ENCODE results near the gene IFIT1B. TPM values are rescaled to one million over a fixed set of nuclear protein-coding genes. Genes with fewer than 3 reads are reported as not detected.

IFIT1B gene
- total RNA-seq, 1 experiment from 2014 or later: not detected

DNA sequence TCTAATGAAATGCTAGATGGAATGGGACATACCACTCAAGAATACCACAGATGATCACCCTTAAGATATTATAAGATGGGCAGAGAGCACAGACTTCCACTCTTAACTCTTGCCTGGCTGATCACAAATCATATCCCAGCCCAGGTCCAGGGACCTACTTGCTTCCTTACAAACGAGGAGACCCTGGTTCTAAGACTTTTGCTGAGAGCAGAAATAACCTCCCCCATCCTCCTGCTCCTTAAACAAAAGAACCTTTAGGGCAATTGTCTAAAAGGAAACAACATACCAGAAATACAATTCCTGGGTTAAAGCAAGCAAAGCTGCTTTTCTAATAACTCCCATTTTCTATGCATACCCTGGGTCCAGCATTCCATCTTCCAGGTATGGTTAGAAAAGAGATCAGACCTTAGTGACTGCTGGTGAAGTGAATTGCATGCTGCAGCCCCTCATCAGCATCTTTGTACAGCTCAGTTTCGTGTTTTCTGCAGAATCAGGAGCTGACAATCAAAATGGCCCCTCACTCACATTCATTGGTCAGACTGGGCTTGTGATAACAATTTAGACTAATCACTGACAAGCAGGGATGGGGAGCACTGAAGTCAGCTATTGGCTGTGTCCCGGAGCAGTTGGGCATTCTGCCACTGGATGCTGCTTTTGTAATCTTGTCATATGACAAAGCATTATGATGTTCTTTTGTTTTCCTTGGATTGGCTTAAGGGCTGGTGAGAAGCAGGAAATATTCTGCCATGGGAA, 35.5 kb upstream of the IFIT1B start:
- H3K27me3 Mint-ChIP-seq (ENCODE audit: insufficient read depth, unreplicated experiment): no peaks in the 10 kb centered on the region
- no TSS peak for BruUV-seq (replicated peaks)
- DNase-seq: no peak
- H3K9me3 ChIP-seq: no peaks in the 10 kb centered on the region
- H3K9me3 Mint-ChIP-seq (ENCODE audit: unreplicated experiment): no peaks in the 10 kb centered on the region
- peaks cover 20% of the 10 kb centered on the region for H3K4me1 Mint-ChIP-seq (ENCODE audit: low read depth, unreplicated experiment)
- H3K4me3 ChIP-seq (ENCODE audit: low read depth, low read length): no peak overlapping the region
- no peak overlapping the region for H3K4me3 Mint-ChIP-seq (ENCODE audit: unreplicated experiment)
- H3K4me1 ChIP-seq: peaks cover 11% of the 10 kb centered on the region
- ChIA-PET CTCF (no interaction called here), POLR2A (no interaction called here)
- TF ChIP-seq, protein P1, sequence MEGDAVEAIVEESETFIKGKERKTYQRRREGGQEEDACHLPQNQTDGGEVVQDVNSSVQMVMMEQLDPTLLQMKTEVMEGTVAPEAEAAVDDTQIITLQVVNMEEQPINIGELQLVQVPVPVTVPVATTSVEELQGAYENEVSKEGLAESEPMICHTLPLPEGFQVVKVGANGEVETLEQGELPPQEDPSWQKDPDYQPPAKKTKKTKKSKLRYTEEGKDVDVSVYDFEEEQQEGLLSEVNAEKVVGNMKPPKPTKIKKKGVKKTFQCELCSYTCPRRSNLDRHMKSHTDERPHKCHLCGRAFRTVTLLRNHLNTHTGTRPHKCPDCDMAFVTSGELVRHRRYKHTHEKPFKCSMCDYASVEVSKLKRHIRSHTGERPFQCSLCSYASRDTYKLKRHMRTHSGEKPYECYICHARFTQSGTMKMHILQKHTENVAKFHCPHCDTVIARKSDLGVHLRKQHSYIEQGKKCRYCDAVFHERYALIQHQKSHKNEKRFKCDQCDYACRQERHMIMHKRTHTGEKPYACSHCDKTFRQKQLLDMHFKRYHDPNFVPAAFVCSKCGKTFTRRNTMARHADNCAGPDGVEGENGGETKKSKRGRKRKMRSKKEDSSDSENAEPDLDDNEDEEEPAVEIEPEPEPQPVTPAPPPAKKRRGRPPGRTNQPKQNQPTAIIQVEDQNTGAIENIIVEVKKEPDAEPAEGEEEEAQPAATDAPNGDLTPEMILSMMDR (IDR thresholded peaks at IDR 0.05; ENCODE audit: insufficient read depth in 1 of 2, low read depth in 1 of 2, low read length in 1 of 2, severe bottlenecking in 1 of 2, unreplicated experiment in 1 of 2): no peak
- H3K36me3 Mint-ChIP-seq (ENCODE audit: insufficient read depth, unreplicated experiment): no peaks in the 10 kb centered on the region
- intact Hi-C loops (cut with micrococcal nuclease; ENCODE audit: unreplicated experiment): no loop called here
- no peaks in the 10 kb centered on the region for H3K27me3 ChIP-seq (replicated peaks; ENCODE audit: control insufficient read depth, insufficient read depth, low read length)
- H3K36me3 ChIP-seq (ENCODE audit: control insufficient read depth, insufficient read depth, low read length): no peaks in the 10 kb centered on the region
- H3K27ac Mint-ChIP-seq (ENCODE audit: unreplicated experiment): no peak overlapping the region

DNA sequence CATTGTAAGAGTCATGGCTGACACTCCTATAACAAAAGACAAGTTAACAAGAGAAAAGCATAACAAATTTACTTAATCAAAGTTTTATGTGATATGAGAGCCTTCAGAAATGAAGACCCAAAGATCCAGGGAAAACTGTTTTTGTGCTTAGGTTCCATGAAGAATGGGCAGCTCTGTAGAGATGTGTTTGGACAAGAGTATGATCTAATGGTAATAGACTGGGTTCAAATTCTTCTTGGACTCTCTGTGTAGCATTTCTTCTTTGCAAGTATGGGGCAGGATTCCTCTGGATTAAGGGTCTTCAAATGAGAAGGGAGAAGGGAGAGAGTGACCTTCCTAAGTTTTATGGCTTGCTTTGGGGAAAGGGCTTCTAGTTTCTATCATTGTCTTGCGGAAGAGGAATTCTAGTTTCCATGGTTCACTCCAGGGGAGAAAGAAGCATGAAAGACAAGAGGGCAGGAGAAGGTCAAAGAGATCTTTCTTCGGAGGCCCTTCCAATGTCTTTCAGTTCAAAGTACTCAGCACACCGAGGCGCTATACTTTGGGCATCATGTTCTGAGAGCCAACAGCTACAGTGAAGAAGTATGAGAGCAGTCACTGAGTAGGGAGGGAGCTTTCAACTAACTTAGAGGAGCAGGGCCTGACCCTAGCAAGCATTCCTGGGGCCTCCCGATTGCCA, 34.6 kb upstream of the IFIT1B start:
- Histone ChIP-seq H3K27me3 (replicated peaks; ENCODE audit: control insufficient read depth, insufficient read depth, low read length) (no peaks in the 10 kb centered on the region), H3K36me3 (ENCODE audit: control insufficient read depth, insufficient read depth, low read length) (no peaks in the 10 kb centered on the region), H3K4me1 (peaks cover 19% of the 10 kb centered on the region), H3K4me3 (ENCODE audit: low read depth, low read length) (no peak overlapping the region), H3K9me3 (no peaks in the 10 kb centered on the region)
- intact Hi-C loops (cut with micrococcal nuclease; ENCODE audit: unreplicated experiment): no loop called here
- TF ChIP-seq, protein P1 (IDR thresholded peaks at IDR 0.05; ENCODE audit: insufficient read depth in 1 of 2, low read depth in 1 of 2, low read length in 1 of 2, severe bottlenecking in 1 of 2, unreplicated experiment in 1 of 2): no peak
- no peak for DNase-seq
- Mint-ChIP-seq H3K4me3 (ENCODE audit: unreplicated experiment) (no peak overlapping the region), H3K9me3 (ENCODE audit: unreplicated experiment) (no peaks in the 10 kb centered on the region), H3K27me3 (ENCODE audit: insufficient read depth, unreplicated experiment) (no peaks in the 10 kb centered on the region), H3K4me1 (ENCODE audit: low read depth, unreplicated experiment) (peaks cover 20% of the 10 kb centered on the region), H3K36me3 (ENCODE audit: insufficient read depth, unreplicated experiment) (no peaks in the 10 kb centered on the region), H3K27ac (ENCODE audit: unreplicated experiment) (no peak overlapping the region)
- CTCF ChIA-PET: no interaction called here
- no TSS peak for BruUV-seq (replicated peaks)
- POLR2A ChIA-PET: no interaction called here

DNA sequence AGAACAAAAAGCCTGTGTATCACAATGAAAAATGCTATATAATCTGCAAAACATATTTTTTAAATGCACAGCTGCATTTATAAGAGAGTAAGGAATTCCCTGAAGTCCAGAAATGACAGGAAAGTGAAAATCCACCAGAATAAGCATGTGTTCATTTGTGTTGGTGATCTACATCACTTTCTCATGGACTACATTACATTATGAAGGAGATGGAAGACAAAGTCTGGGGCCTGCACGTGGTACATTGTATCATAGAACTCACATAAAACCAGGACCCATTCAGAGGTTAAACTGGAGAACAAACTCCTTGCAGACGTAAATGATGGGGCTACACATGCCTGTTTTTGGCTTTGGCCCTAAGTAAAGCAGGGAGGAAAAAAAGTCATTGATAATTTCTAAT, 33.7 kb upstream of the IFIT1B start:
- POLR2A ChIA-PET: no interaction called here
- H3K36me3 ChIP-seq (ENCODE audit: control insufficient read depth, insufficient read depth, low read length): no peaks in the 10 kb centered on the region
- Mint-ChIP-seq H3K36me3 (ENCODE audit: insufficient read depth, unreplicated experiment) (no peaks in the 10 kb centered on the region), H3K4me1 (ENCODE audit: low read depth, unreplicated experiment) (peaks cover 26% of the 10 kb centered on the region), H3K9me3 (ENCODE audit: unreplicated experiment) (no peaks in the 10 kb centered on the region), H3K27me3 (ENCODE audit: insufficient read depth, unreplicated experiment) (no peaks in the 10 kb centered on the region), H3K27ac (ENCODE audit: unreplicated experiment) (no peak overlapping the region), H3K4me3 (ENCODE audit: unreplicated experiment) (no peak overlapping the region)
- no peaks in the 10 kb centered on the region for H3K27me3 ChIP-seq (replicated peaks; ENCODE audit: control insufficient read depth, insufficient read depth, low read length)
- CTCF ChIA-PET: no interaction called here
- BruUV-seq (replicated peaks): no TSS peak
- no peak for DNase-seq
- H3K9me3 ChIP-seq: no peaks in the 10 kb centered on the region
- TF ChIP-seq, protein P1 (IDR thresholded peaks at IDR 0.05; ENCODE audit: insufficient read depth in 1 of 2, low read depth in 1 of 2, low read length in 1 of 2, severe bottlenecking in 1 of 2, unreplicated experiment in 1 of 2): no peak
- no peak overlapping the region for H3K4me3 ChIP-seq (ENCODE audit: low read depth, low read length)
- peaks cover 29% of the 10 kb centered on the region for H3K4me1 ChIP-seq
- intact Hi-C loops (cut with micrococcal nuclease; ENCODE audit: unreplicated experiment): no loop called here

Measured in Caco-2 (cell line).